ENCODE measurements around the gene SLC35B3.

GRCh38 chr6:8436966-8437365, 1.6 kb upstream of the SLC35B3 start:
- no peak for TF ChIP-seq CTCF (IDR thresholded peaks at IDR 0.05)
- no peak for TF ChIP-seq POLR2AphosphoS5 (IDR thresholded peaks at IDR 0.05)
- TF ChIP-seq POLR2A (IDR thresholded peaks at IDR 0.05): no peak
- no peak for TF ChIP-seq EP300 (IDR thresholded peaks at IDR 0.05)

Measured in suprapubic skin (tissue), 4 donors.